Measurements from ENCODE around the gene UQCC2. TPM values are rescaled to one million over a fixed set of nuclear protein-coding genes. Genes with fewer than 3 reads are reported as not detected.

UQCC2 gene
- total RNA-seq, 2 donors from 2014 or later: 45.0 to 81.7 TPM

- no peaks in the 10 kb centered on the region for H3K27me3 ChIP-seq
- no peak overlapping the region for H3K27ac ChIP-seq
- H3K4me3 ChIP-seq: no peak overlapping the region
- intact Hi-C loops (cut with DNase I): no loop called here
- H3K4me1 ChIP-seq: no peaks in the 10 kb centered on the region
- peaks cover 16% of the 10 kb centered on the region for H3K36me3 ChIP-seq
- no peak for TF ChIP-seq CTCF (IDR thresholded peaks at IDR 0.05)
- no peak overlapping the region for H3K9ac ChIP-seq (ENCODE audit: low read depth in 2 of 2, low read length in 2 of 2)
- H3K9me3 ChIP-seq: no peaks in the 10 kb centered on the region
- DNase-seq: no peak
Observed at GRCh38 chr6:33694401-33694931, 17.0 kb downstream of the UQCC2 start.

DNA sequence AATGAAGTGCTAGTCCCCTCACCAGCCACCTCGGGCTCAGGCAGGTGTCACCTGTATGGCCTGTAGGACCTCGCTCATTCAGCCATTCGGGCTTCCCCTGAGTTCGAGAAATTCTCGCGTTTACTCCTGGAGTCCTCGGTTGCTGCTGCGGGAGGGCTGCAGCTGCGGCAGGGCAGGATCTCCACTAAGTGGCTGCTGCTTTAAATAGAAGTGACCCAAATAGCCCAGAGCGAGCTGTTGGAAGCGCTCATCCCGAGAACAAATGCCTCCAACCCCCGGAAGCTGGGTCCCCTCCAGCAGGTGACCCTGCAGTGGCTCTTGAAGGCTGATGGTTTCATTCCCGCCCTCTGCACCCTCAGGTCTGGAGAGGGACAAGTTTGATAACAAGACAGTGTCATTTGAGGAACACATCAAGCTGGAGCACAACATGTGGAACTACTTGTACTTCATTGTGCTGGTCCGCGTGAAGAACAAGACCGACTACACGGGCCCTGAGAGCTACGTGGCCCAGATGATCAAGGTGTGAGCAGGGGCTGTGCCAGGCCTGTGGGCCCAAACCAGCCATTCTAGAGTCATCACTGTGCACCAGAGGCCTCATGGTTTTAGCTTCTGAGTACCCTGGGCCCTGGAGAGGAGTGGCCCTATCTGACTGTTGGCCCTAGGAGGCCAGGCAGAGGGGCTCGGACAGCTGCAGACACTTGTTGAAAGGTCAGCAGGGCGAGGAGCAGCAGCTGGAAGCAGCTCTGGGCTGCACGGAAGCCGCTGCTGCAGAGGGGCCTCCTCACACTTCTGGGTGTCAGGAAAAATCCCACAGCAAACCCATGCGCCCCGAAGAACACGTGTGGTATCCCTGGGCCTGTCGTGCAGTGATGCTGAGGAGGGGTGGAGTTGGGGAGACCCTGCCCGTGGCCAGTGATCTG is 18.1 kb downstream of the UQCC2 start:
- DNase-seq: no peak
- H3K9ac ChIP-seq (ENCODE audit: low read depth in 2 of 2, low read length in 2 of 2): no peak overlapping the region
- no peak overlapping the region for H3K4me3 ChIP-seq
- H3K27me3 ChIP-seq: no peaks in the 10 kb centered on the region
- H3K9me3 ChIP-seq: no peaks in the 10 kb centered on the region
- peaks cover 20% of the 10 kb centered on the region for H3K36me3 ChIP-seq
- no peaks in the 10 kb centered on the region for H3K4me1 ChIP-seq
- no peak overlapping the region for H3K27ac ChIP-seq
- intact Hi-C loops (cut with DNase I): no loop called here
- no peak for TF ChIP-seq CTCF (IDR thresholded peaks at IDR 0.05)

DNA sequence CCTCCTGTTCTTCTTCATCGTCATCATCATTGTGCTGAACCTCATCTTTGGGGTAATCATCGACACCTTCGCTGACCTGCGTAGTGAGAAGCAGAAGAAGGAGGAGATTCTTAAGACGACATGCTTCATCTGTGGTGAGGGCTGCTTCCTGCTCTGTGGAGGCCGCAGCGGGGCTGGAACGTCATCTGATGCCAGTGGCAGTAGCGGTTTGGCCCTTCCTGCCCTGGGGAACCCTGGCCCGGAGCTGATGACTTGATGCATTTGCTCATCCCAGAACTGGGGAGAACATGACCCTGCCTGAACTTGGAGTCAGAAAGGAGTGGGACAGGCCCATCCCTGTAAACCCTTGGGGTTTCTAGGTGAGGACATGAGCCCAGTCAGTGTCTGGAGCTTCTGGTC is 18.7 kb downstream of the UQCC2 start:
- peaks cover 20% of the 10 kb centered on the region for H3K36me3 ChIP-seq
- peak; percentile 35 for DNase-seq
- no peaks in the 10 kb centered on the region for H3K27me3 ChIP-seq
- peak overlapping the region in 1 of 2 donors; percentile 24 for H3K9ac ChIP-seq (ENCODE audit: low read depth in 2 of 2, low read length in 2 of 2)
- TF ChIP-seq CTCF (IDR thresholded peaks at IDR 0.05): no peak
- H3K27ac ChIP-seq: no peak overlapping the region
- H3K4me1 ChIP-seq: no peaks in the 10 kb centered on the region
- intact Hi-C loops (cut with DNase I): no loop called here
- H3K4me3 ChIP-seq: no peak overlapping the region
- no peaks in the 10 kb centered on the region for H3K9me3 ChIP-seq

DNA sequence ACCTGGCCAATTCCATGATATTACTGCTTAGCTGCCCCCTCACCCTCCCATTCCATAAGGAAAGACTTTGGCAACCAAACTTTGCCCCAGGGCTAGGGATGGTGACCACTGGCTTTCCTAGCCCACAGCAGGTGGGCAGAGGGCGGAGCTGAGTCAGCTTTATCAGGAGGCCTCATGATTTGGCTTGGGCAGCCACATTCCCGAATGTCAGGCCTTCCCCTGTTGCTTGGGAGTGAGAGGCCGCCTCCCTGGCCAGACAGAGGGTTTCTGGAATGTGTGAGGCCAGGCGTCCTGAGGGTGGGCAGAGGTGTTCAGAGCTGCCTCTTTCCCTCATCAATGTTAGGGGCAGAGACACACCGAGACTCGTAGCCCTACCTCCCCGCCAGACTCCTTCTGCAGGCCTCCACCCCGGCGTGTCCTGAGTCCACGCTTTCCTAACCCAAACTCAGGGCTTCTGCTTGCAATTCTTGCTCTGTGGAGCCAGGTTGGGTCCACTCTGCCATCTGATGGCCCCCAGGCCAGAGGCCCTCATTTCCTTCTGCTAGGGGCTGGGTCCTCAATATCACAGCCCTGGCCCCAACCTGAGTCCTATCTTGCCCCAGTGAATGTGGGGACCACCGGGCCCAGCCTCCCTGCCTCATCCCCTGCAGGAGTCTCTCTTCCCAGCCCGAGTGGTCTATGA is 19.3 kb downstream of the UQCC2 start:
- no peak for TF ChIP-seq CTCF (IDR thresholded peaks at IDR 0.05)
- Histone ChIP-seq H3K27me3 (no peaks in the 10 kb centered on the region), H3K4me3 (no peak overlapping the region), H3K4me1 (no peaks in the 10 kb centered on the region), H3K27ac (no peak overlapping the region), H3K9me3 (no peaks in the 10 kb centered on the region), H3K9ac (ENCODE audit: low read depth in 2 of 2, low read length in 2 of 2) (peak overlapping the region in 1 of 2 donors; percentile 24), H3K36me3 (peaks cover 20% of the 10 kb centered on the region)
- intact Hi-C loops (cut with DNase I): no loop called here
- no peak for DNase-seq

DNA sequence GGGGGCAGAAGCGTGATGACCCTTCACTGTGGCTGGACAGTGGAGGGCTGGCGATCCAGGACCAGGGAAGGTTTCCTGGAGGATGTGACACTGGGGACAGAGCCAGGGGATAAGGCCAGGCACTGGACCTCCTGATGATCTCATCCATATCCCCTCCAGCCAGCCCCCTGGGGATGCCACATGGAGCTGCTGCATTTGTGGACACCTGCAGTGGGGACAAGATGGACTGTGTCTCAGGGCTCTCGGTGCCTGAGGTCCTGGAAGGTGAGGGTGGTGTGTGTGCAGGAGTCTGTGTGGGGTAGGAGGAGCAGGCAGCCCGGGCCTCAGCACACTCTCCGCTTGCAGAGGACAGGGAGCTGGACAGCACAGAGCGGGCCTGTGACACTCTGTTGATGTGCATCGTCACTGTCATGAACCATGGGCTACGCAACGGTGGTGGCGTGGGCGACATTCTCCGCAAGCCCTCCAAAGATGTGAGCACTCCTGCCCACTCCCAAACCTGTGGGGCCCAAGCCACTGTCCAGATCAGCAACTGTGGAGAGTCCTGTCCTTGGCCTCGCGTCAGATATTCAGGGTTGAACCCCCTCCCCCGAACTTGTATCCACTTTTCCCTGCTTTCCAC is 19.9 kb downstream of the UQCC2 start:
- no peak for TF ChIP-seq CTCF (IDR thresholded peaks at IDR 0.05)
- no peak for DNase-seq
- Histone ChIP-seq H3K9me3 (no peaks in the 10 kb centered on the region), H3K9ac (ENCODE audit: low read depth in 2 of 2, low read length in 2 of 2) (no peak overlapping the region), H3K4me1 (no peaks in the 10 kb centered on the region), H3K27ac (no peak overlapping the region), H3K36me3 (peaks cover 20% of the 10 kb centered on the region), H3K27me3 (no peaks in the 10 kb centered on the region), H3K4me3 (no peak overlapping the region)
- intact Hi-C loops (cut with DNase I): no loop called here

All from colonic mucosa (tissue), 4 donors.